ENCODE results near the gene BBC3. TPM values are rescaled to one million over a fixed set of nuclear protein-coding genes. Genes with fewer than 3 reads are reported as not detected.
A peak's percentile ranks its signal among the peaks of the same experiment; 100 is the strongest.

The BBC3 gene
- total RNA-seq, 1 donor from 2014 or later = 4.7 TPM

GRCh38 chr19:47241919-47242577 is 11.0 kb upstream of the BBC3 start:
- no peak for DNase-seq (ENCODE audit: extremely low spot score in 2 of 2)
- TF ChIP-seq POLR2AphosphoS5 (IDR thresholded peaks at IDR 0.05; ENCODE audit: insufficient read depth in 1 of 2, low read depth in 1 of 2) (no peak), POLR2A (IDR thresholded peaks at IDR 0.05) (no peak)
- no peak overlapping the region for H3K27ac ChIP-seq
- no peaks in the 10 kb centered on the region for H3K27me3 ChIP-seq
- H3K4me1 ChIP-seq = peaks cover 49% of the 10 kb centered on the region
- intact Hi-C loops (cut with DNase I) = loop anchor here (5.0 kb wide), 1 partner anchor 35 kb away; no protein-coding TSS in a partner anchor
- H3K36me3 ChIP-seq = no peaks in the 10 kb centered on the region
- no peaks in the 10 kb centered on the region for H3K9me3 ChIP-seq
- no peak overlapping the region for H3K4me3 ChIP-seq

- no peak overlapping the region for H3K4me3 ChIP-seq
- TF ChIP-seq POLR2A (IDR thresholded peaks at IDR 0.05) (no peak), POLR2AphosphoS5 (IDR thresholded peaks at IDR 0.05; ENCODE audit: insufficient read depth in 1 of 2, low read depth in 1 of 2) (peak in 1 of 2 donors; percentile 11), CTCF (IDR thresholded peaks at IDR 0.05) (no peak)
- no peaks in the 10 kb centered on the region for H3K9me3 ChIP-seq
- DNase-seq (ENCODE audit: extremely low spot score in 2 of 2) = no peak
- no peaks in the 10 kb centered on the region for H3K27me3 ChIP-seq
- H3K4me1 ChIP-seq = peaks cover 46% of the 10 kb centered on the region
- H3K27ac ChIP-seq = no peak overlapping the region
- intact Hi-C loops (cut with DNase I) = loop anchor here (5.0 kb wide), 1 partner anchor 34 kb away; no protein-coding TSS in a partner anchor
- no peaks in the 10 kb centered on the region for H3K36me3 ChIP-seq
Measured at GRCh38 chr19:47240996-47241918, 10.3 kb upstream of the BBC3 start.

- Histone ChIP-seq H3K27ac (no peak overlapping the region), H3K4me1 (peaks cover 46% of the 10 kb centered on the region), H3K9me3 (no peaks in the 10 kb centered on the region), H3K4me3 (no peak overlapping the region), H3K36me3 (no peaks in the 10 kb centered on the region), H3K27me3 (no peaks in the 10 kb centered on the region)
- TF ChIP-seq CTCF (IDR thresholded peaks at IDR 0.05) (no peak), POLR2A (IDR thresholded peaks at IDR 0.05) (no peak), POLR2AphosphoS5 (IDR thresholded peaks at IDR 0.05; ENCODE audit: insufficient read depth in 1 of 2, low read depth in 1 of 2) (no peak)
- DNase-seq (ENCODE audit: extremely low spot score in 2 of 2) = no peak
- intact Hi-C loops (cut with DNase I) = loop anchor here (5.0 kb wide), 1 partner anchor 33 kb away; no protein-coding TSS in a partner anchor
Measured at GRCh38 chr19:47240556-47240955, 9.6 kb upstream of the BBC3 start.

GRCh38 chr19:47239610-47240296 is 8.8 kb upstream of the BBC3 start:
- no peaks in the 10 kb centered on the region for H3K9me3 ChIP-seq
- no peak for DNase-seq (ENCODE audit: extremely low spot score in 2 of 2)
- peak overlapping the region; percentile 24 to 30 for H3K4me3 ChIP-seq
- TF ChIP-seq POLR2A (IDR thresholded peaks at IDR 0.05) = no peak
- no peak for TF ChIP-seq POLR2AphosphoS5 (IDR thresholded peaks at IDR 0.05; ENCODE audit: insufficient read depth in 1 of 2, low read depth in 1 of 2)
- peaks cover 46% of the 10 kb centered on the region for H3K4me1 ChIP-seq
- H3K27me3 ChIP-seq = no peaks in the 10 kb centered on the region
- H3K36me3 ChIP-seq = no peaks in the 10 kb centered on the region
- intact Hi-C loops (cut with DNase I) = loop anchor here (5.0 kb wide), 1 partner anchor 32 kb away; no protein-coding TSS in a partner anchor
- no peak overlapping the region for H3K27ac ChIP-seq

GRCh38 chr19:47239152-47239551 is 8.2 kb upstream of the BBC3 start:
- intact Hi-C loops (cut with DNase I) = no loop called here
- TF ChIP-seq POLR2A (IDR thresholded peaks at IDR 0.05) = no peak
- TF ChIP-seq CTCF (IDR thresholded peaks at IDR 0.05) = no peak
- no peak for TF ChIP-seq POLR2AphosphoS5 (IDR thresholded peaks at IDR 0.05; ENCODE audit: insufficient read depth in 1 of 2, low read depth in 1 of 2)
- Histone ChIP-seq H3K9me3 (no peaks in the 10 kb centered on the region), H3K27me3 (no peaks in the 10 kb centered on the region), H3K4me1 (peaks cover 40% of the 10 kb centered on the region), H3K27ac (no peak overlapping the region), H3K36me3 (no peaks in the 10 kb centered on the region), H3K4me3 (peak overlapping the region; percentile 24 to 30)
- no peak for DNase-seq (ENCODE audit: extremely low spot score in 2 of 2)

All from vagina (tissue), 2 donors.